ENCODE data around the gene SH3RF2.

DNA sequence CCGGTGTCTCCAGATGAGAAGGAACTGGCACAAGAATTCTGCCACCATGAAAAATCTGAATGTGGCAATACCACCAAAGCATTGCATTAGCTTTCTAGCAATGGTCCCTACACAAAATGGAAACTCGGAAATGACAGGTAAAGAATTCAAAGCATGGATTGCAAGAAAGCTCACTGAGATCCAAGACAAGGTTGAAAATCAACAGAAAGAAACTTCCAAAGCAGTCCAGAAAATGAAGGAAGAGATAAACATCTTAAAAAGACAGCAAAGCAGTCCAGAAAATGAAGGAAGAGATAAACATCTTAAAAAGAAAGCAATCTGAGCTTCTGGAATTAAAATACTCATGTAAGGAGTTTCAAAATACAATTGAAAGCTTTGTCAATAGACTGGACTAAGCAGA is 46.8 kb upstream of the SH3RF2 start:
- TF ChIP-seq POLR2A (IDR thresholded peaks at IDR 0.05) (no peak), CTCF (IDR thresholded peaks at IDR 0.05) (no peak), EP300 (IDR thresholded peaks at IDR 0.05) (no peak)

Measured in ovary (tissue), 3 donors.